ENCODE results near the gene LRRC42. TPM values are rescaled to one million over a fixed set of nuclear protein-coding genes. Genes with fewer than 3 reads are reported as not detected.

The LRRC42 gene
- total and polyA plus RNA-seq, 2 experiments from 2014 or later = 41.8 to 46.9 TPM

- Histone ChIP-seq H3K4me1 (ENCODE audit: insufficient read depth) (no peaks in the 10 kb centered on the region), H3F3A (ENCODE audit: insufficient read depth) (no peaks in the 10 kb centered on the region), H3K79me2 (ENCODE audit: insufficient read depth) (no peaks in the 10 kb centered on the region), H3K4me3 (no peak overlapping the region), H3K9me2 (ENCODE audit: insufficient read depth) (no peaks in the 10 kb centered on the region), H3K9ac (no peak overlapping the region), H3K9me3 (ENCODE audit: low read depth) (no peaks in the 10 kb centered on the region), H3K27me3 (replicated peaks; ENCODE audit: insufficient read depth) (no peaks in the 10 kb centered on the region), H3K4me2 (ENCODE audit: unreplicated experiment) (no peak overlapping the region), H4K20me1 (ENCODE audit: insufficient read depth) (no peaks in the 10 kb centered on the region), H3K36me3 (ENCODE audit: low read depth) (peaks cover 42% of the 10 kb centered on the region), H3K27ac (no peak overlapping the region), H2AFZ (no peak overlapping the region)
- 98 to 99% methylated on average over 2 of the region's 2 CpGs for whole genome bisulfite sequencing, 2 experiments (ENCODE audit: low coverage in 1 of 2, low lambda C conversion rate in 2 of 2, missing lambda C conversion rate in 2 of 2)
- TF ChIP-seq EZH2phosphoT487 (IDR thresholded peaks at IDR 0.05; ENCODE audit: insufficient read depth, low read depth) (no peak), EZH2 (IDR thresholded peaks at IDR 0.05; ENCODE audit: insufficient read depth, poor library complexity, severe bottlenecking) (no peak)
- in situ Hi-C loops (cut with MboI) = no loop called here
- DNase-seq = no peak
These were observed 25.6 kb downstream of the LRRC42 start for GRCh38 chr1:53971718-53972117.

GRCh38 chr1:53975861-53976260 lies 29.7 kb downstream of the LRRC42 start:
- Histone ChIP-seq H3K9me3 (ENCODE audit: low read depth) (no peaks in the 10 kb centered on the region), H3K27ac (no peak overlapping the region), H3F3A (ENCODE audit: insufficient read depth) (no peaks in the 10 kb centered on the region), H3K4me3 (no peak overlapping the region), H2AFZ (no peak overlapping the region), H3K4me1 (ENCODE audit: insufficient read depth) (no peaks in the 10 kb centered on the region), H4K20me1 (ENCODE audit: insufficient read depth) (no peaks in the 10 kb centered on the region), H3K27me3 (replicated peaks; ENCODE audit: insufficient read depth) (no peaks in the 10 kb centered on the region), H3K9me2 (ENCODE audit: insufficient read depth) (no peaks in the 10 kb centered on the region), H3K9ac (no peak overlapping the region), H3K36me3 (ENCODE audit: low read depth) (peaks cover 3% of the 10 kb centered on the region), H3K4me2 (ENCODE audit: unreplicated experiment) (no peak overlapping the region), H3K79me2 (ENCODE audit: insufficient read depth) (no peaks in the 10 kb centered on the region)
- in situ Hi-C loops (cut with MboI) = no loop called here
- 96 to 99% methylated on average over 7 of the region's 7 CpGs for whole genome bisulfite sequencing, 2 experiments (ENCODE audit: low coverage in 1 of 2, low lambda C conversion rate in 2 of 2, missing lambda C conversion rate in 2 of 2)
- TF ChIP-seq EZH2 (IDR thresholded peaks at IDR 0.05; ENCODE audit: insufficient read depth, poor library complexity, severe bottlenecking) = no peak
- no peak for TF ChIP-seq EZH2phosphoT487 (IDR thresholded peaks at IDR 0.05; ENCODE audit: insufficient read depth, low read depth)
- DNase-seq = no peak

- whole genome bisulfite sequencing, 2 experiments (ENCODE audit: low coverage in 1 of 2, low lambda C conversion rate in 2 of 2, missing lambda C conversion rate in 2 of 2) = 81% methylated on average over 13 of the region's 13 CpGs
- H3K9me3 ChIP-seq (ENCODE audit: low read depth) = no peaks in the 10 kb centered on the region
- in situ Hi-C loops (cut with MboI) = no loop called here
These were observed 33.7 kb downstream of the LRRC42 start for GRCh38 chr1:53979712-53980450.

GRCh38 chr1:53981220-53981619 lies 35.1 kb downstream of the LRRC42 start:
- DNase-seq = no peak
- 0 out of 2 replicates have a peak, but pooled peaks cover 5% of the 10 kb centered on the region for H3K4me1 ChIP-seq (ENCODE audit: insufficient read depth)
- H3F3A ChIP-seq (ENCODE audit: insufficient read depth) = no peaks in the 10 kb centered on the region
- no peak overlapping the region for H3K9ac ChIP-seq
- TF ChIP-seq EZH2phosphoT487 (IDR thresholded peaks at IDR 0.05; ENCODE audit: insufficient read depth, low read depth) = no peak
- no peak for TF ChIP-seq EZH2 (IDR thresholded peaks at IDR 0.05; ENCODE audit: insufficient read depth, poor library complexity, severe bottlenecking)
- in situ Hi-C loops (cut with MboI) = no loop called here
- H3K27me3 ChIP-seq (replicated peaks; ENCODE audit: insufficient read depth) = no peaks in the 10 kb centered on the region
- no peak overlapping the region for H3K4me2 ChIP-seq (ENCODE audit: unreplicated experiment)
- H3K9me2 ChIP-seq (ENCODE audit: insufficient read depth) = no peaks in the 10 kb centered on the region
- no peaks in the 10 kb centered on the region for H3K79me2 ChIP-seq (ENCODE audit: insufficient read depth)
- H3K36me3 ChIP-seq (ENCODE audit: low read depth) = no peaks in the 10 kb centered on the region
- no peak overlapping the region for H2AFZ ChIP-seq
- H3K27ac ChIP-seq = no peak overlapping the region
- H3K9me3 ChIP-seq (ENCODE audit: low read depth) = no peaks in the 10 kb centered on the region
- no peaks in the 10 kb centered on the region for H4K20me1 ChIP-seq (ENCODE audit: insufficient read depth)
- no peak overlapping the region for H3K4me3 ChIP-seq
- WGBS, 2 experiments (ENCODE audit: low coverage in 1 of 2, low lambda C conversion rate in 2 of 2, missing lambda C conversion rate in 2 of 2) = 99 to 100% methylated on average over 6 of the region's 6 CpGs

More at GRCh38 chr1:53979712-53980450, 33.7 kb downstream of the LRRC42 start:
- Histone ChIP-seq H3K27ac (no peak overlapping the region), H3K27me3 (replicated peaks; ENCODE audit: insufficient read depth) (no peaks in the 10 kb centered on the region), H4K20me1 (ENCODE audit: insufficient read depth) (no peaks in the 10 kb centered on the region), H3F3A (ENCODE audit: insufficient read depth) (no peaks in the 10 kb centered on the region), H3K4me2 (ENCODE audit: unreplicated experiment) (no peak overlapping the region), H3K36me3 (ENCODE audit: low read depth) (no peaks in the 10 kb centered on the region), H3K9me2 (ENCODE audit: insufficient read depth) (no peaks in the 10 kb centered on the region), H3K9ac (no peak overlapping the region), H2AFZ (no peak overlapping the region), H3K4me3 (no peak overlapping the region), H3K4me1 (ENCODE audit: insufficient read depth) (0 out of 2 replicates have a peak, but pooled peaks cover 5% of the 10 kb centered on the region), H3K79me2 (ENCODE audit: insufficient read depth) (no peaks in the 10 kb centered on the region)
- TF ChIP-seq EZH2 (IDR thresholded peaks at IDR 0.05; ENCODE audit: insufficient read depth, poor library complexity, severe bottlenecking) (no peak), EZH2phosphoT487 (IDR thresholded peaks at IDR 0.05; ENCODE audit: insufficient read depth, low read depth) (no peak)
- DNase-seq = no peak
